B cell (primary cell): ENCODE measurements around the gene MUC12. TPM values are rescaled to one million over a fixed set of nuclear protein-coding genes. Genes with fewer than 3 reads are reported as not detected.

Source experiments
- ATAC-seq: fragments of 200-7000 bp; cut with Tn5 transposase; one replicate; pipeline ENCODE4 v1.10.0; 2021; ENCODE audit warnings: low read depth, mild to moderate bottlenecking, moderate number of reproducible peaks, moderate library complexity
- CTCF ChIA-PET: fragments of 350-600 bp; sonication (Branson Sonifier 250); formaldehyde crosslinking; loops from one replicate; lab custom pipeline; 2021; ENCODE audit warnings: antibody characterized with exemption, inconsistent platforms; lab: Charles Lee
- POLR2A ChIA-PET: fragments of 350-600 bp; sonication (Branson Sonifier 250); formaldehyde crosslinking; loops from one replicate; lab custom pipeline; 2021; ENCODE audit warnings: antibody characterized with exemption; lab: Charles Lee
- DNase-seq: peaks from one replicate; pipeline ENCODE4 v3.0.0; 2013
- H2AFZ ChIP-seq: 2 replicates; pipeline ENCODE4 v1.6.1; 2012; ENCODE audit warnings: mild to moderate bottlenecking, low read depth, low read length; ENCODE audit not compliant: insufficient read depth, poor library complexity, severe bottlenecking
- H3K27ac ChIP-seq, 2 donors: 1 replicate in 1 of 2; 2 replicates in 1 of 2; pipeline ENCODE4 v1.5.1; 2012 to 2013; ENCODE audit warnings: low read length in 2 of 2, mild to moderate bottlenecking in 2 of 2, moderate library complexity in 1 of 2
- H3K27me3 ChIP-seq, 4 experiments: fragments of 200-600 bp in 1 of 4; sonication (generic) in 1 of 4; replicated peaks in 1 of 4; 1 replicate in 2 of 4; 2 replicates in 2 of 4; pipeline versions ENCODE4 v1.6.1 to v1.7.0; 2013 to 2016; ENCODE audit warnings: low read length in 3 of 4, mild to moderate bottlenecking in 2 of 4, mixed read lengths in 1 of 4, moderate library complexity in 1 of 4; ENCODE audit not compliant: insufficient read depth in 4 of 4, control insufficient read depth in 3 of 4; ENCODE audit errors: control extremely low read depth in 1 of 4
- H3K36me3 ChIP-seq, 2 experiments: replicated peaks in 1 of 2; 1 replicate in 1 of 2; 2 replicates in 1 of 2; pipeline versions ENCODE4 v1.6.1 to v1.7.1; 2013; ENCODE audit warnings: low read length in 1 of 2; ENCODE audit not compliant: insufficient read depth in 2 of 2, control insufficient read depth in 1 of 2; ENCODE audit errors: control extremely low read depth in 1 of 2, extremely low read depth in 1 of 2
- H3K4me1 ChIP-seq, 2 donors: fragments of 200-600 bp in 1 of 2; sonication (generic) in 1 of 2; 1 replicate in 1 of 2; 2 replicates in 1 of 2; pipeline versions ENCODE4 v1.5.1 to v1.6.1; 2013 to 2017; ENCODE audit warnings: low read length in 2 of 2; ENCODE audit not compliant: control insufficient read depth in 2 of 2, insufficient read depth in 2 of 2
- H3K4me2 ChIP-seq: replicated peaks from 2 replicates; pipeline ENCODE3; 2012; ENCODE audit warnings: mild to moderate bottlenecking, low read depth, low read length; ENCODE audit not compliant: poor library complexity, severe bottlenecking
- H3K4me3 ChIP-seq, 5 experiments: fragments of 200-600 bp in 1 of 5; sonication (generic) in 1 of 5; 1 replicate in 3 of 5; 2 replicates in 2 of 5; pipeline versions ENCODE4 v1.5.1 to v1.7.0; 2011 to 2016; ENCODE audit warnings: low read length in 4 of 5, mild to moderate bottlenecking in 4 of 5, low read depth in 2 of 5, control low read depth in 1 of 5, moderate library complexity in 1 of 5; ENCODE audit not compliant: insufficient read depth in 1 of 5; ENCODE audit errors: control extremely low read depth in 1 of 5, extremely low read depth in 1 of 5
- H3K79me2 ChIP-seq: fragments of 200-600 bp; sonication (generic); one replicate; pipeline ENCODE4 v1.6.0; 2016; ENCODE audit warnings: low read length; ENCODE audit not compliant: control insufficient read depth, insufficient read depth
- H3K9ac ChIP-seq: fragments of 200-600 bp; sonication (generic); 2 replicates; pipeline ENCODE4 v1.6.1; 2017; ENCODE audit warnings: mild to moderate bottlenecking, low read length, moderate library complexity
- H3K9me3 ChIP-seq, 3 donors: one replicate each; pipeline versions ENCODE4 v1.6.1 to v1.7.1; 2013; ENCODE audit warnings: low read length in 2 of 3; ENCODE audit not compliant: control insufficient read depth in 2 of 3, insufficient read depth in 1 of 3; ENCODE audit errors: control extremely low read depth in 1 of 3
- H4K20me1 ChIP-seq: 2 replicates; pipeline ENCODE4 v1.6.0; 2012; ENCODE audit warnings: mild to moderate bottlenecking, low read length; ENCODE audit not compliant: insufficient read depth, control insufficient read depth, poor library complexity, severe bottlenecking
- H3K27ac Mint-ChIP-seq: one replicate; pipeline ENCODE4 v1.8.0; 2021; ENCODE audit warnings: mixed read lengths
- H3K27me3 Mint-ChIP-seq: one replicate; pipeline ENCODE4 v1.8.0; 2021; ENCODE audit warnings: mixed read lengths
- H3K4me1 Mint-ChIP-seq: one replicate; pipeline ENCODE4 v1.8.0; 2021; ENCODE audit warnings: mixed read lengths
- H3K4me3 Mint-ChIP-seq: one replicate; pipeline ENCODE4 v1.8.0; 2021; ENCODE audit warnings: mixed read lengths
- H3K9me3 Mint-ChIP-seq: one replicate; pipeline ENCODE4 v1.8.0; 2022; ENCODE audit warnings: mixed read lengths; ENCODE audit not compliant: insufficient read depth
- EZH2 ChIP-seq: IDR thresholded peaks from 2 replicates; pipeline ENCODE4 v1.6.1; 2012; ENCODE audit warnings: borderline replicate concordance, low read depth, mild to moderate bottlenecking, moderate library complexity, low read length; ENCODE audit not compliant: insufficient read depth, poor library complexity, severe bottlenecking
- whole genome bisulfite sequencing: methylation state at CpG from one replicate; pipeline ENCODE4 v1.1.5; 2013; ENCODE audit warnings: missing lambda C conversion rate; ENCODE audit not compliant: insufficient coverage; 5-methylcytosine and 5-hydroxymethylcytosine counted together
- intact Hi-C: fragments of 100-400 bp; cut with micrococcal nuclease; formaldehyde crosslinking; loops from one replicate; pipeline ENCODE4 v1.10.0; 2022
- polyA plus RNA-seq: library from polyadenylated mRNA; depleted of rRNA; stranded (reverse); fragments of >200 nt; gene quantifications from 2 replicates; pipeline ENCODE4 v1.2.3, GENCODE V29; 2012
- total RNA-seq, 2 donors: library from RNA; stranded (reverse); fragments of 120-200 nt in 1 of 2; gene quantifications; 1 replicate in 1 of 2; 2 replicates in 1 of 2; pipeline versions ENCODE4 v1.2.3 to v1.2.4, GENCODE V29; 2013 to 2022
- TF ChIP-seq, protein P1 (sequence below): fragments of 200-600 bp; IDR thresholded peaks from one replicate; pipeline ENCODE4 v1.8.0; 2022; ENCODE audit warnings: antibody characterized with exemption, mild to moderate bottlenecking

Gene MUC12
- total and polyA plus RNA-seq, 2 donors (not counting 1 experiment from before 2014, with no cell fraction given) = 0.81 TPM; not detected in 1

DNA sequence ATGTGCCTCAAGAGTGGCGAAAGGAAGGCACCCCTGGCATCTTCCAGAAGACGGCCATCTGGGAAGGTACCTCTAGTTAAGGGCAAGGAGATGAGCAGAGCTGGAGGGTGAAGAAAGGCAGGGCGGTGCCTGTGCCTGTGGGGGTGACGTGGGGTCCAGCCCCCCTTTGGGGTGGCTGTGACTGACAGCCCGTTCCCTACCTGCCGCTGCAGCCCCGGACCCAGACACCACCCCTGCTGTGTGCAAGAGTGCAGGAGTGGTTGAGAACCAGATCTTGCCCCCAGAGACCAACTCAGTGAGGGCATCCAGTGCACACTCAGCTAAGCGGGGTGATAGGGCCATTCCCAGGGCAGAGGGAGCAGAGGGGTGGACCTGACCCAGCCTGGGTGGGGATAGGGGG is 46.3 kb downstream of the MUC12 start:
- intact Hi-C loops = no loop called here
- ChIA-PET CTCF (no interaction called here), POLR2A (no interaction called here)
- Histone ChIP-seq H3K9me3 (peaks cover 0 to 14% (median 0%) of the 10 kb centered on the region in 3 donors), H3K27me3 (peaks cover 0 to 34% (median 0%) of the 10 kb centered on the region in 4 experiments), H3K27ac (no peak overlapping the region), H4K20me1 (no peaks in the 10 kb centered on the region), H3K4me1 (peaks cover 13 to 17% of the 10 kb centered on the region in 2 donors), H3K9ac (no peak overlapping the region), H3K4me3 (no peak overlapping the region), H2AFZ (no peak overlapping the region), H3K4me2 (no peak overlapping the region), H3K79me2 (no peaks in the 10 kb centered on the region), H3K36me3 (no peaks in the 10 kb centered on the region)
- no peak for ATAC-seq
- H3K4me1 Mint-ChIP-seq = peaks cover 26% of the 10 kb centered on the region
- H3K27me3 Mint-ChIP-seq = peaks cover 18% of the 10 kb centered on the region
- peak overlapping the region; percentile 40 for H3K4me3 Mint-ChIP-seq
- no peak for DNase-seq
- WGBS = 77% methylated on average over 8 of the region's 8 CpGs
- TF ChIP-seq, protein P1, sequence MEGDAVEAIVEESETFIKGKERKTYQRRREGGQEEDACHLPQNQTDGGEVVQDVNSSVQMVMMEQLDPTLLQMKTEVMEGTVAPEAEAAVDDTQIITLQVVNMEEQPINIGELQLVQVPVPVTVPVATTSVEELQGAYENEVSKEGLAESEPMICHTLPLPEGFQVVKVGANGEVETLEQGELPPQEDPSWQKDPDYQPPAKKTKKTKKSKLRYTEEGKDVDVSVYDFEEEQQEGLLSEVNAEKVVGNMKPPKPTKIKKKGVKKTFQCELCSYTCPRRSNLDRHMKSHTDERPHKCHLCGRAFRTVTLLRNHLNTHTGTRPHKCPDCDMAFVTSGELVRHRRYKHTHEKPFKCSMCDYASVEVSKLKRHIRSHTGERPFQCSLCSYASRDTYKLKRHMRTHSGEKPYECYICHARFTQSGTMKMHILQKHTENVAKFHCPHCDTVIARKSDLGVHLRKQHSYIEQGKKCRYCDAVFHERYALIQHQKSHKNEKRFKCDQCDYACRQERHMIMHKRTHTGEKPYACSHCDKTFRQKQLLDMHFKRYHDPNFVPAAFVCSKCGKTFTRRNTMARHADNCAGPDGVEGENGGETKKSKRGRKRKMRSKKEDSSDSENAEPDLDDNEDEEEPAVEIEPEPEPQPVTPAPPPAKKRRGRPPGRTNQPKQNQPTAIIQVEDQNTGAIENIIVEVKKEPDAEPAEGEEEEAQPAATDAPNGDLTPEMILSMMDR = no peak
- TF ChIP-seq EZH2 = no peak
- H3K9me3 Mint-ChIP-seq = no peaks in the 10 kb centered on the region
- peak overlapping the region; percentile 50 for H3K27ac Mint-ChIP-seq

DNA sequence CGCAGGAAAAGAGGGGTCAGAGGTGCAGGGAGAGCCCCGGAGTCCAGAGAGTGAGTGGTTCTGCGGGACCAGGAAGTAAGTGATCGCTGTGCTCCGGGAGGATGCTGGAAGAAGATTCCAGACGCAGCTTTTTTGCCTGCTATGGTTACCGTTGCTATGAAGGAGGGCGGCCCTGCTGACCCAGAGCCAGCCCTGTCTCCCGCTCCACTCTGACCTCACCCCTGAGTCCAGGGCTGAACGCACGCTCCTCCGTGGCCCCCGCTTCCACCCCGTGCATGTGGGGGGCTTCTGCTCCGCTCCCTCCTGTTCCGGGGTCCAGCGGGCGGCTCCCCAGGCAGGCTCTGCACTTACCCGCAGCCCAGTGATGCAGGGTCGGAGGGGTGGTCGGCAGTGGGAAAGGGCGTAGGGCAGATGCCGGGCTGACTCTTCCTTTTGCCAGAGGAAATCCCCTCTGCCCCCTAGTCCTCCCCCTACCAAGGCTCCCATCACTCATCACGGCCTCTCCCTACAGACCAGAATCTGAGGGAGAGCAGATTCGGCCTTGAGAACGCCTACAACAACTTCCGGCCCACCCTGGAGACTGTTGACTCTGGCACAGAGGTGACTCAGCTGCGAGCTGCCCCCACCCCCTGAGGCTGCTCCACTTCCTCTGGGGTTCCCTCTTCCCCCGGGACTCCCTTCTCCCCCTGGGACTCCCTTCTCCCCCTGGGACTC is 47.9 kb downstream of the MUC12 start:
- H3K9me3 ChIP-seq = peaks cover 0 to 14% (median 0%) of the 10 kb centered on the region in 3 donors
- H3K79me2 ChIP-seq = no peaks in the 10 kb centered on the region
- no peak overlapping the region for H3K27ac ChIP-seq
- ChIA-PET CTCF (no interaction called here), POLR2A (no interaction called here)
- H3K4me1 ChIP-seq = peaks cover 13 to 17% of the 10 kb centered on the region in 2 donors
- TF ChIP-seq EZH2 = no peak
- TF ChIP-seq, protein P1 = no peak
- peak overlapping the region; percentile 70 for H3K9ac ChIP-seq
- H3K4me1 Mint-ChIP-seq = peaks cover 26% of the 10 kb centered on the region
- no peaks in the 10 kb centered on the region for H3K36me3 ChIP-seq
- H3K4me3 ChIP-seq = peak overlapping the region in 4 of 5 experiments; percentile 28 to 64 (median 46)
- DNase-seq = peak; percentile 31
- no peaks in the 10 kb centered on the region for H4K20me1 ChIP-seq
- H3K27me3 ChIP-seq = peaks cover 0 to 37% (median 0%) of the 10 kb centered on the region in 4 experiments
- peak overlapping the region; percentile 37 for H3K27ac Mint-ChIP-seq
- intact Hi-C loops = no loop called here
- peaks cover 25% of the 10 kb centered on the region for H3K27me3 Mint-ChIP-seq
- ATAC-seq = peak; percentile 74
- peak overlapping the region; percentile 88 for H3K4me2 ChIP-seq
- 6% methylated on average over 22 of the region's 29 CpGs for WGBS
- H3K4me3 Mint-ChIP-seq = peak overlapping the region; percentile 81
- H3K9me3 Mint-ChIP-seq = no peaks in the 10 kb centered on the region
- H2AFZ ChIP-seq = peak overlapping the region; percentile 78
